Osteoblast (primary cell): ENCODE measurements around the gene CYP2W1. TPM values are rescaled to one million over a fixed set of nuclear protein-coding genes. Genes with fewer than 3 reads are reported as not detected.
A peak's percentile ranks its signal among the peaks of the same experiment; 100 is the strongest.
"Not testable (repeated sequence)": the region's sequence is repeated elsewhere in the genome, so short reads cannot be mapped to it uniquely, and the experiment has no call there.

Experiments
- DNase-seq: peaks from one replicate; pipeline ENCODE4 v3.0.0; 2011; ENCODE audit warnings: low spot score, mixed read lengths; ENCODE audit not compliant: insufficient read length; ENCODE audit errors: missing footprints
- H2AFZ ChIP-seq: 2 replicates; pipeline ENCODE4 v1.6.0; 2011; ENCODE audit warnings: mild to moderate bottlenecking, low read length
- H3K27ac ChIP-seq: 2 replicates; pipeline ENCODE4 v1.5.1; 2011; ENCODE audit warnings: mild to moderate bottlenecking, low read depth, low read length, moderate library complexity
- H3K27me3 ChIP-seq: 2 replicates; pipeline ENCODE4 v1.6.0; 2012; ENCODE audit warnings: mild to moderate bottlenecking, control low read depth, inconsistent platforms, low read length, moderate library complexity; ENCODE audit not compliant: insufficient read depth
- H3K36me3 ChIP-seq: 2 replicates; pipeline ENCODE4 v1.5.1; 2011; ENCODE audit warnings: mild to moderate bottlenecking, low read length, control low read depth, moderate library complexity; ENCODE audit not compliant: insufficient read depth
- H3K4me1 ChIP-seq: 2 replicates; pipeline ENCODE4 v1.5.1; 2011; ENCODE audit warnings: mild to moderate bottlenecking, low read length, control low read depth, moderate library complexity; ENCODE audit not compliant: insufficient read depth
- H3K4me2 ChIP-seq: 2 replicates; pipeline ENCODE4 v1.6.0; 2011; ENCODE audit warnings: mild to moderate bottlenecking, low read length; ENCODE audit not compliant: insufficient read depth
- H3K4me3 ChIP-seq: fragments of 200-600 bp; sonication (generic); 3 replicates; pipeline ENCODE4 v1.5.1; 2012; ENCODE audit warnings: mild to moderate bottlenecking, low read length, inconsistent platforms; ENCODE audit not compliant: insufficient read depth
- H3K79me2 ChIP-seq: 2 replicates; pipeline ENCODE4 v1.6.0; 2012; ENCODE audit warnings: mild to moderate bottlenecking, low read length, control low read depth, inconsistent platforms; ENCODE audit not compliant: insufficient read depth
- H3K9me3 ChIP-seq: 2 replicates; pipeline ENCODE4 v1.5.1; 2011; ENCODE audit warnings: low read depth, low read length, control low read depth
- H4K20me1 ChIP-seq: 2 replicates; pipeline ENCODE4 v1.6.0; 2012; ENCODE audit warnings: mild to moderate bottlenecking, low read length, control low read depth; ENCODE audit not compliant: insufficient read depth
- CTCF ChIP-seq: IDR thresholded peaks from 2 replicates; pipeline ENCODE4 v1.5.1; 2011; ENCODE audit warnings: mild to moderate bottlenecking, low read depth, low read length, moderate library complexity; ENCODE audit errors: extremely low read depth
- total RNA-seq: library from RNA; depleted of rRNA; stranded (reverse); fragments of >200 nt; gene quantifications from 2 replicates; pipeline ENCODE4 v1.2.3, GENCODE V29; 2012

Gene CYP2W1
- total RNA-seq, 1 donor: not detected

GRCh38 chr7:940599-941408, 42.2 kb upstream of the CYP2W1 start:
- TF ChIP-seq CTCF: no peak
- no peaks in the 10 kb centered on the region for H3K4me1 ChIP-seq
- no peak overlapping the region for H3K27ac ChIP-seq
- H3K36me3 ChIP-seq: no peaks in the 10 kb centered on the region
- no peak for DNase-seq
- H3K27me3 ChIP-seq: peaks cover 9% of the 10 kb centered on the region
- H2AFZ ChIP-seq: no peak overlapping the region
- H3K4me2 ChIP-seq: no peak overlapping the region
- no peaks in the 10 kb centered on the region for H4K20me1 ChIP-seq
- no peak overlapping the region for H3K4me3 ChIP-seq
- H3K9me3 ChIP-seq: no peaks in the 10 kb centered on the region
- no peaks in the 10 kb centered on the region for H3K79me2 ChIP-seq

GRCh38 chr7:943793-944192, 39.2 kb upstream of the CYP2W1 start:
- H3K4me2 ChIP-seq, H2AFZ ChIP-seq, H3K4me3 ChIP-seq, H3K36me3 ChIP-seq, H3K27ac ChIP-seq, H3K79me2 ChIP-seq, H3K9me3 ChIP-seq, H3K4me1 ChIP-seq, H3K27me3 ChIP-seq, DNase-seq, H4K20me1 ChIP-seq: not testable (repeated sequence)

GRCh38 chr7:944744-945143, 38.2 kb upstream of the CYP2W1 start:
- DNase-seq: peak; percentile 59
- H3K9me3 ChIP-seq: no peaks in the 10 kb centered on the region
- H3K27ac ChIP-seq: no peak overlapping the region

GRCh38 chr7:945147-945555, 37.8 kb upstream of the CYP2W1 start:
- peak; percentile 76 for DNase-seq
- no peak for TF ChIP-seq CTCF
- no peaks in the 10 kb centered on the region for H3K79me2 ChIP-seq
- no peaks in the 10 kb centered on the region for H4K20me1 ChIP-seq
- H3K27ac ChIP-seq: no peak overlapping the region
- H2AFZ ChIP-seq: no peak overlapping the region
- no peaks in the 10 kb centered on the region for H3K36me3 ChIP-seq
- no peak overlapping the region for H3K4me3 ChIP-seq
- peaks cover 9% of the 10 kb centered on the region for H3K27me3 ChIP-seq
- no peak overlapping the region for H3K4me2 ChIP-seq
- no peaks in the 10 kb centered on the region for H3K9me3 ChIP-seq
- H3K4me1 ChIP-seq: no peaks in the 10 kb centered on the region

More at GRCh38 chr7:944744-945143, 38.2 kb upstream of the CYP2W1 start:
- Histone ChIP-seq H3K4me1 (no peaks in the 10 kb centered on the region), H3K79me2 (no peaks in the 10 kb centered on the region), H3K4me3 (no peak overlapping the region), H4K20me1 (no peaks in the 10 kb centered on the region), H3K4me2 (no peak overlapping the region), H3K36me3 (no peaks in the 10 kb centered on the region), H3K27me3 (peaks cover 9% of the 10 kb centered on the region), H2AFZ (no peak overlapping the region)
- no peak for TF ChIP-seq CTCF
